GM10266 (cell line): ENCODE data around the gene GMPPA.

Experiments used
- DNase-seq: peaks from one replicate; pipeline ENCODE4 v3.0.0; 2012; ENCODE audit errors: extremely low spot score
- CTCF ChIP-seq: IDR thresholded peaks from 2 replicates; pipeline ENCODE4 v1.5.1; 2012; ENCODE audit warnings: mild to moderate bottlenecking, low read depth; ENCODE audit not compliant: control insufficient read depth, insufficient read depth; ENCODE audit errors: missing control alignments

GMPPA gene

DNA sequence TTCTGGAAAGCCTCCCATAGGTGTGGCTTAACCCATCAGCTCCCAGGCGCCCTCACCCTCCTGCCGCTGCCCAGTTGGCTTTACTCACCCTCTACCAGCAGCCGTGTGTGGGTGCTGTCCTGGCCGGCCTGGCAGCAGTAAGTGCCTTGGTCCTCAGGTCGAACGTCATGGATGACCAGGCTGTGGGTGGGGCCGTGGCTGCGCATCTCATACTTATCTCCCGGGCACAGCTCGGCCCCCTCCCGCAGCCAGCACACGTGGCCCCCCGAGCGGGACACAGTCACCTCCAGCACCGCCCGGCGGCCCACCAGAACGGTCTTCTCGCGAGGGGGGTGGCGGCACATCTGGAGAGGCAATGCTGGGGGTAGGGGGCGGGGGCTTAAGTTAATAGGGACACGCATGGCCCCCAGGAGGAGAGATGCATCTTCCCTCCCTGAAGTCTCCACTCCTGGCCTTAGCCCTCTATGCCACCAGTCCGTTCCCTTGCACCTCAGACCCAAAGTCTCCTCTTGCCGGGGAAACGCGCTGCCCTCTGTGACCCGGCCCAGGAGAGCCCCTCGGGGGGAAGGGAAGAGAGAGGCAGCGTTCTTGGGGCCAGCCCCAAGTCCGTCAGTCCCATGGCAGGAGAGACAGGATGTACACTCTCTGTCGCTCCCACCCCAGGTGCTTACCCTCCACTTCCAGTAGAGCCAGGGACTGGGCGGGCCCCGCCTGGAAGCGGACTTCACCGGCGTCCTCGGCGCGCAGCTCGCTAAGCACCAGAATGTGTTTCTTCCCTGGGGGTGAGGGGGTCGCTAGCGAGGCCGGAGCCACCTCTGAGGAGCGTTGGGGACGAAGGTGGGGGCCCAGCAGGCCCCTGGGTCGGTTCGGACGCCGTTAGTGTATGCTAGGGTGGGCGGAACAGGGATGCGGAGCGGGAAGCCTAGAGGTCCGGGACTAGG is 53.0 kb downstream of the GMPPA start:
- no peak for TF ChIP-seq CTCF
- no peak for DNase-seq

GRCh38 chr2:219552382-219553167 is 53.9 kb downstream of the GMPPA start:
- DNase-seq, result peak; percentile 94
- no peak for TF ChIP-seq CTCF

GRCh38 chr2:219553168-219553417 is 54.4 kb downstream of the GMPPA start:
- no peak for DNase-seq
- no peak for TF ChIP-seq CTCF

DNA sequence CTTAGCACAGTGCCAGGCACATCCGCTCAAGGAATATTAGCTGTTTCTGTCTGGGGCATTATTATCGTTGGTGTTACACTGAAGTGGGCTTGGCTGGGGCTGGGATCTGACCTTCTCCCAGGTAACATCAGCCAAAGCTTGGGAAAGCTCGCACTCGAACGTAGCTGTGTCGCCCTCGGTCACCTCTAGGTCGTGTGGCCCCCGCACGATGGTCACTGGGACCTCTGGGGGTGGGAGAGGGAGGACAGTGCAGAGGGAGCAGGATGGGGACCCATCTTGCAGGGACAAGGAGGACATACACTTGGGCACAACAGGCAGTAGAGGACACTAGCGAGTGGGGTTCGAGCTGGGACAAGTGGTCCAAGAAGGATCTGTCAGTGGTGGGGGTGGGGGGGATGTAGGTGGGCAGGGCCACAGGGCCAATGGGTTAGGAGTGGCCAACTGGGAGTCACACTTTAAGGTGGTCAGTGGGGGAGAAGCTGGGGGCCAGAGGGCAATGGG is 54.8 kb downstream of the GMPPA start:
- no peak for TF ChIP-seq CTCF
- DNase-seq, result no peak

GRCh38 chr2:219554350-219554749 is 55.7 kb downstream of the GMPPA start:
- no peak for TF ChIP-seq CTCF
- DNase-seq, result no peak

DNA sequence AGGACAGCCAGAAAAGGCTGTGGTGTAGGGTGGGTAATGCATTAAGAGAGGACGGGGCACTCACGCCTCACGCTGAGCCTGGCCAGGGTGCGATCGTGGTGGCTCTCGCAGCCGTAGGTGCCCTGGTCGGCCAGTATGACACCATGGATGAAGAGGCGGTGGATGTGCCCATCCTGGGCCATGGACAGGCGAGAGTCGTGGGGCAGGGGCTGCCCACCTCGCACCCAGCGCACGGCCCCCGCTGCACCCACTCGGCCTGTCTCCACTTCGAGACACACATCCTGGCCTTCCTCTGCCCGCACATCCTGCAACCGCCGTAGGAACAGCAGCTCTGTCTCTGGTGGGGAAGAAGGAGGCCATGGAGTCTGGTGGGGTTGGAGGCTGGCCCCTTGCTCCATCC is 57.3 kb downstream of the GMPPA start:
- TF ChIP-seq CTCF, result no peak
- no peak for DNase-seq

DNA sequence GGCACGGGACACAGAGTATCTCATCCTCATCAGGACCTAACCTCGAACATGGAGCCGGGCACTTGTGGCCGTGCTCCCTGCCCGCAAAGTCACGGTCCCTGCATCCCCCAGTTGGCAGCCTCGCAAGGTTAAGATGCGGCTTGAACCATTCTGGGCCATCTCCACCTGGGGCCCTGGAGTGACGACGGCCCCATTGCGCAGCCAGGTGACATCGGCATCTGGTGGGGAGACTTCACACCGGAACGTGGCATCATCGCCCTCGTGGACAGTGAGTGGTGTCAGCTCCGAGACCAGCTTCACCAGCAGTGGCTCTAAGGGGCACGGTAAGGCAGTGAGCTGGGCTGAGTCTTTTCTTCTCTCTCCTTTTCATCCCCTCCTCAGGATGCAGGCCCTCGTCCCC is 57.7 kb downstream of the GMPPA start:
- no peak for DNase-seq
- no peak for TF ChIP-seq CTCF
